Cardiac fibroblast (primary cell): Measurements from ENCODE around the gene SLC48A1.

ENCODE experiments used
- DNase-seq, 2 donors: peaks; one replicate each; pipeline versions ENCODE4 v3.0.0 to v3.0.0-alpha.2; 2010; ENCODE audit warnings: low read depth in 2 of 2
- H3K4me3 ChIP-seq, 2 donors: replicated peaks in 1 of 2; 1 replicate in 1 of 2; 2 replicates in 1 of 2; pipeline ENCODE4 v1.5.1; 2011; ENCODE audit warnings: low read depth in 2 of 2, low read length in 2 of 2, mild to moderate bottlenecking in 2 of 2, moderate library complexity in 1 of 2
- TF ChIP-seq, protein P1 (sequence below): IDR thresholded peaks from one replicate; pipeline ENCODE4 v1.5.1; 2011; ENCODE audit warnings: low read depth, mild to moderate bottlenecking, low read length, inconsistent platforms

SLC48A1 gene

DNA sequence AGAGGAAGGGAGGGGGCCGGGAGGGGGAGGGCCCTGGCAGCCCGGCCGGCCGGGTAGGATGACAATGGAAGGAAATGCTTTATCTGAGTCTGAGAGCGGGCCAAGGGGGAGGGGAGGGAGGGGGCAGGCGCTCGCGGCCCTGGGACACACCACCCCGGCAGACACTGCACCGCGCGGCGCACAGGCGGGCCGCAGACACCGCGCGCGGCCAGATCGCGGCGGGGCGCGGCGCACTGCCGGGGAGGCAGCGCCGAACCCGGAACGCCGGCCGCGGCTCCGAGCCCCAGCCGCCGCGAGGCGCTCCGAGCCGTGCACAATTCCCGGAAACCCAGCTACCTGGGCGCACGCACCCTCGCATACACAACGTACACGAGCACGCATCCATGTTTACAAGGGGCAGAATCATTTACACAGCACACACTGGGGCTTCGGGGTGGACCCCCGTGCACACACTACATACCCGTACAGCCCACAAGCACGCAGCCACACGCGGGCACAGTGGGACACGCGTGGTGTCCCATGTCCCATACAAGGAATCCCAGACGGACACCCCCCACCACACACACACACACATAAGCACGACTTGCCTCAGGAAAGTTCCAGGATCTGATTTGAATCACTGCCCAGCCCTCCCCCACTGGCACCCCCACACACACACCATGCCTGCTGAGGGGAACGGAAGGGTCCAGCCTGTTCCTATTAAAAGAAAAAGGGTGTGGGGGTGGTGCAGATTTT is 47.0 kb downstream of the SLC48A1 start, which contains the start of gene HDAC7:
HDAC7 (minus strand) TSS at position 8 of the 735 bp plus-strand sequence. CDS start 118 bp downstream, outside the sequence.
- DNase-seq = peak; percentile 90 to 95

DNA sequence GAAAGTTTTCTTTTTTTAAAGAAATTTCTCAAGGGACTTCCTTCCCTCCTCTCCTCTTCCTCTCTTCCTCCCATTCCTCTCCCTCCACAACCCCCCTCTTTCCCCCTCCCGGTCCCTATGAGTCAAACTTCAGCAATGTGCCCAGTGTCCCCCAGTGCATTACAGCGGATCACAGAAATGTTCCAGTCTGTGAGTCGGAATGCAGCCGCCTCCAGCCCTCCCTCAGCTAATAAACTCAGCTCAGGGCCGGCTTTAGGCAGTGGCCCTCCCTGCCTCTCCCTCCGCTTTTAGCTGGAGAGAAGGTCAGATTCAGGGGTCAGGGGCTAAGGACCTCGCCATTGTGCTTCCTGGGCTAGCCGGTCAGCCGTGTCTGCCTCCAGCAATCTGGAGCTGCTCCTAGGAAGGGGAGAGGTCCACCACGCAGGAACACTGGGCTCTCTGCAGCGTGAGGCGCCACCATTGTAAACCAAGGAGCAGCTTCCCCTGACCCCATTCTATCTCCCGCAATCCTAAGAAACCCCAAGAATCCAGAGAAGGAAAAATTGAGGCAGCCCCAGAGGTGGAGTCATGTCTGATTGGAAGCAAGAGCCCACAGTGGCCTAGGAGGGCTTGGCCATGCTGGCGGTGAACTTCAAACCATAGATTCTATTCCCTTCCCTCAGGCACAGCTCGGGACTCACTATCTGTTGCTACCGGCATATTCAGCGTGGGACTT is 47.8 kb downstream of the SLC48A1 start:
- TF ChIP-seq, protein P1, sequence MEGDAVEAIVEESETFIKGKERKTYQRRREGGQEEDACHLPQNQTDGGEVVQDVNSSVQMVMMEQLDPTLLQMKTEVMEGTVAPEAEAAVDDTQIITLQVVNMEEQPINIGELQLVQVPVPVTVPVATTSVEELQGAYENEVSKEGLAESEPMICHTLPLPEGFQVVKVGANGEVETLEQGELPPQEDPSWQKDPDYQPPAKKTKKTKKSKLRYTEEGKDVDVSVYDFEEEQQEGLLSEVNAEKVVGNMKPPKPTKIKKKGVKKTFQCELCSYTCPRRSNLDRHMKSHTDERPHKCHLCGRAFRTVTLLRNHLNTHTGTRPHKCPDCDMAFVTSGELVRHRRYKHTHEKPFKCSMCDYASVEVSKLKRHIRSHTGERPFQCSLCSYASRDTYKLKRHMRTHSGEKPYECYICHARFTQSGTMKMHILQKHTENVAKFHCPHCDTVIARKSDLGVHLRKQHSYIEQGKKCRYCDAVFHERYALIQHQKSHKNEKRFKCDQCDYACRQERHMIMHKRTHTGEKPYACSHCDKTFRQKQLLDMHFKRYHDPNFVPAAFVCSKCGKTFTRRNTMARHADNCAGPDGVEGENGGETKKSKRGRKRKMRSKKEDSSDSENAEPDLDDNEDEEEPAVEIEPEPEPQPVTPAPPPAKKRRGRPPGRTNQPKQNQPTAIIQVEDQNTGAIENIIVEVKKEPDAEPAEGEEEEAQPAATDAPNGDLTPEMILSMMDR = no peak
- H3K4me3 ChIP-seq = peak overlapping the region; percentile 56 to 95
- peak; percentile 98 to 99 for DNase-seq

More for the DNA sequence above, 47.0 kb downstream of the SLC48A1 start, which contains the start of gene HDAC7:
- H3K4me3 ChIP-seq = peak within 1 kb of the TSS; percentile 89 to 95
- TF ChIP-seq, protein P1 = no peak

DNA sequence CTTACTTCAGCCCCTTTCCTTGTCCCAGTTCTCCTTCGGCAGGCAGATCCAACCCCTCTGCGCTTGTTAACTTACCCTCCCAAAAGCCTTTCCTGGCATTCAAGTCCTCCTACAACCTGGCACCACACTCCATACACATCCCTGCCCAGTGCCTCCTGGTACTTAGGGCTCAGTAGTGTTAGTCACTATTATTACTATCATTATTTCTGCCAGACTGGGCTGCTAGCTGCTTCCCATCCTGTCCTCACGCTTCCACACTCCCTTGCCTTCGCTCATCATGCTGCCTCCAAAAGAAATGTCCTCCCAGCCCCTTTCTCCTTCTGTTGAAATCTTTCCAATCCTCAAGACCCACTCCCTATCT is 48.3 kb downstream of the SLC48A1 start:
- DNase-seq = peak; percentile 33 to 55
- H3K4me3 ChIP-seq = no peak overlapping the region
- TF ChIP-seq, protein P1 = no peak

DNA sequence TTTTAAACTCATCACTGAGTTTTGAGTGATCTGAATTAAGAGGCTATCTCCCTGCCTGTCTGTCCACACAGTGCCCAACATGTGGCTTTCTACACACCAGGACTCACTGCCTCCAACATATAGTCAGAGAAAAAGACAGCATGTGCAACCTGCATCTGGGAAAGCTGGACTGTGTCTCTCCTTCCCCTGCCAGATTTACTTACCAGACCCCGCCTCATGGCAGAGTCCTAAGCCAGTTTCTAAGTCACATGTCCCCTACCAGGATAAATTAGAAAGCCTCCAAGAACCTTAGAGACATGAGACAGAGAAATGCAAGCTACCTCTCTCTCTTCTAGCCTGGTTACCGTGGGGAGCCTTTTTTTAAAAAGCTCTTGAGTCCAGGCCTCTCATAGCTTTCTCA is 49.4 kb downstream of the SLC48A1 start:
- no peak for DNase-seq
- H3K4me3 ChIP-seq = no peak overlapping the region
- TF ChIP-seq, protein P1 = no peak

DNA sequence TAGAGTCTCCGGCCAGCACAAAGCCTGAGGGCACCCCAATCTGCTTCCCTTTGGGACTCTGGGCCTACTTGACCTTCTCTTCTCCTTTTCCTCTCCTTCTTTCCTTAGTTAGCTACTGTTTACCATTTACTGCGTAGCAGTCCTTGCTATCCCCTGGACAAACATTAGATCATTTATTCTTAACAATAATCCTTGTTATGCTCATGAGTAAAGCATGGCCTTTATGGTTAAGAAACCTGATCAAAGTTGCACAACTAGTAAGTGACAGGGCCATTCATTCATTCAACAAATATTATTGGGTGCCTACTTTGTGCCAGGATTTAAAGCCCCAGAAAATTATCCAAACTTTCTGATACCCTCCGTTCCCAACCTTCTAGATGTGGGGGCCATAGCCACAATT is 49.8 kb downstream of the SLC48A1 start:
- TF ChIP-seq, protein P1 = no peak
- H3K4me3 ChIP-seq = no peak overlapping the region
- no peak for DNase-seq

DNA sequence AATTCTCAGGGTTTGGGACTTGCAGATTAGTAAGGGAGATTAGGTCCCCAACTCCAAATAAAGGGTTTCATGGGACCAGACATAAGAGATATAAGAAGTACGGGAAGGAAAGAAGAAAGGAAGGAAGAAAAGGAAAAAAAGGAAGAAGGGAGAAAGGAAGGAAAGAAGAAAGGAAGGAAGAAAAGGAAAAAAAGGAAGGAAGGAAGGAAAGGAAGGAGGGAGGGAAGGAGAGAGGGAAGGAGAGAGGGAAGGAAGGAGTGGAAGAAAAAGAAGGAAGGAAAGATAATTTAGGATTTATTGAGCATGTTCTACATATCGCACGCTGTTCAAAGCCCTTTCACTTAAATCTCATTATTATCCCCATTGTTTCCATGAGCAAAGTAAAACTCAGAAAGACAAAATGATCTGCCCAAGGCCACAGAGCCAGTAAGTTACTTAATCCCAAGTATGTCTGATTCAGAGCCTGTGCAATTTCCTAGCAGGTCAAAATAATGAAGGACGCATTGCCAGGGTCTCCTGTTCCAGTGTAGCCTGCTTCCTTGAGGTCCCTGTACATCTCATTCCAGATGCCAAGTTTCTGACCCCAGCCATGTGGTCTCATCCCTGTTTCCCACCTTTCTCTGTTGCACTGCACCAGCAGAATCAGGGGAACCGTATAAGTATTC is 50.5 kb downstream of the SLC48A1 start:
- TF ChIP-seq, protein P1 = no peak
- DNase-seq = peak in 1 of 2 donors; percentile 51
- no peak overlapping the region for H3K4me3 ChIP-seq
